HepG2 (cell line): ENCODE data around the gene GYPC. TPM values are rescaled to one million over a fixed set of nuclear protein-coding genes. Genes with fewer than 3 reads are reported as not detected.

ENCODE experiments used
- ATAC-seq: fragments of 200-7000 bp; cut with Tn5 transposase; 3 replicates; pipeline ENCODE4 v1.9.1; 2020; ENCODE audit warnings: mild to moderate bottlenecking, moderate library complexity
- BruUV-seq: library from RNA; stranded (reverse); fragments of 400-500 nt; replicated peaks from 2 replicates; lab custom pipeline; 2021; lab: Mats Ljungman, UMichigan
- CTCF ChIA-PET: fragments of 300-600 bp; formaldehyde crosslinking; extraction: SDS; loops from one replicate; lab custom pipeline; 2021; ENCODE audit warnings: low total read pairs, inconsistent platforms, low intra/inter-chr PET ratio; lab: Yijun Ruan, JAX
- POLR2A ChIA-PET: fragments of 350-600 bp; sonication (Branson Sonifier 250); formaldehyde crosslinking; loops from one replicate; lab custom pipeline; 2020; ENCODE audit warnings: antibody characterized with exemption, inconsistent platforms; lab: Yijun Ruan, JAX
- DNase-seq: peaks from one replicate; pipeline ENCODE4 v3.0.0-alpha.2; 2015; ENCODE audit warnings: low spot score
- FAIRE-seq: peaks from 3 replicates; lab custom pipeline; 2011; peaks lifted over from hg19 to GRCh38; lab: Jason Lieb, UNC
- H2AFZ ChIP-seq: one replicate; pipeline ENCODE4 v1.6.1; 2011; ENCODE audit warnings: low read length, inconsistent platforms
- H3K27ac ChIP-seq: fragments of 300-600 bp; 3 replicates; pipeline ENCODE4 v1.8.0; 2011; ENCODE audit warnings: mixed run types, mild to moderate bottlenecking, mixed read lengths, low read length, inconsistent platforms; ENCODE audit not compliant: insufficient read depth; ENCODE audit errors: extremely low read length
- H3K27me3 ChIP-seq, 2 experiments: fragments of 200-600 bp in 1 of 2; 2 replicates in 1 of 2; 3 replicates in 1 of 2; pipeline versions ENCODE4 v1.6.0 to v1.8.0; 2011; ENCODE audit warnings: low read length in 2 of 2, mild to moderate bottlenecking in 2 of 2, moderate library complexity in 2 of 2, inconsistent platforms in 1 of 2; ENCODE audit not compliant: insufficient read depth in 2 of 2, control insufficient read depth in 1 of 2
- H3K36me3 ChIP-seq, 2 experiments: fragments of 200-600 bp in 1 of 2; replicated peaks in 1 of 2; 2 replicates in 1 of 2; 3 replicates in 1 of 2; pipeline versions ENCODE4 v1.5.1 to v1.8.0; 2011; ENCODE audit warnings: low read length in 2 of 2, inconsistent platforms in 1 of 2; ENCODE audit not compliant: insufficient read depth in 2 of 2, control insufficient read depth in 1 of 2
- H3K4me1 ChIP-seq: 2 replicates; pipeline ENCODE4 v1.5.1; 2012; ENCODE audit warnings: low read length, inconsistent platforms; ENCODE audit not compliant: insufficient read depth
- H3K4me2 ChIP-seq: 2 replicates; pipeline ENCODE4 v1.6.0; 2011; ENCODE audit warnings: low read depth, low read length, inconsistent platforms
- H3K4me3 ChIP-seq, 3 experiments: fragments of 200-600 bp in 1 of 3; sonication (generic), shearing (Covaris generic) in 1 of 3; replicated peaks in 1 of 3; 2 replicates each; pipeline ENCODE4 v1.5.1; 2011 to 2016; ENCODE audit warnings: low read length in 3 of 3, inconsistent platforms in 2 of 3, low read depth in 2 of 3, mild to moderate bottlenecking in 2 of 3, control low read depth in 1 of 3, mixed read lengths in 1 of 3; ENCODE audit not compliant: insufficient read depth in 1 of 3
- H3K79me2 ChIP-seq: one replicate; pipeline ENCODE4 v1.6.1; 2011; ENCODE audit warnings: low read length, inconsistent platforms; ENCODE audit not compliant: insufficient read depth
- H3K9ac ChIP-seq: 2 replicates; pipeline ENCODE4 v1.6.0; 2011; ENCODE audit warnings: mild to moderate bottlenecking, low read depth, low read length, inconsistent platforms; ENCODE audit not compliant: insufficient read depth
- H3K9me3 ChIP-seq: 2 replicates; pipeline ENCODE4 v1.5.1; 2012; ENCODE audit warnings: mild to moderate bottlenecking, low read length
- H4K20me1 ChIP-seq: 2 replicates; pipeline ENCODE4 v1.6.0; 2011; ENCODE audit warnings: inconsistent platforms, mild to moderate bottlenecking, low read length, moderate library complexity; ENCODE audit not compliant: insufficient read depth
- ATF3 ChIP-seq: sonication (generic); formaldehyde crosslinking; IDR thresholded peaks from 2 replicates; pipeline ENCODE4 v1.4.0; 2020; ENCODE audit warnings: missing genetic modification reagents
- ETV5 ChIP-seq: IDR thresholded peaks from 2 replicates; pipeline ENCODE4 v1.6.1; 2018; ENCODE audit warnings: missing biosample characterization, missing genetic modification reagents, inconsistent platforms, borderline replicate concordance
- FOXJ3 ChIP-seq: sonication (generic); formaldehyde crosslinking; IDR thresholded peaks from 2 replicates; pipeline ENCODE4 v1.4.0; 2020; ENCODE audit warnings: missing genetic modification reagents, mild to moderate bottlenecking, borderline replicate concordance
- IRX3 ChIP-seq: sonication (generic); formaldehyde crosslinking; IDR thresholded peaks from 2 replicates; pipeline ENCODE4 v1.8.1; 2023; ENCODE audit warnings: mild to moderate bottlenecking, low read depth, missing genetic modification reagents, borderline replicate concordance
- MBNL3 ChIP-seq: fragments of 250-450 bp; sonication (Bioruptor Pico); conservative IDR thresholded peaks from 2 replicates; pipeline ENCODE4 v1.8.0; 2022; ENCODE audit warnings: mild to moderate bottlenecking, inconsistent platforms
- NR2F2 ChIP-seq: IDR thresholded peaks from 2 replicates; pipeline ENCODE4 v1.6.1; 2012; ENCODE audit warnings: low read depth, inconsistent platforms, borderline replicate concordance
- ZNF235 ChIP-seq: sonication (generic); formaldehyde crosslinking; IDR thresholded peaks from 2 replicates; pipeline ENCODE4 v1.8.1; 2023; ENCODE audit warnings: mild to moderate bottlenecking, missing genetic modification reagents, borderline replicate concordance
- ZNF646 ChIP-seq: sonication (generic); formaldehyde crosslinking; IDR thresholded peaks from 2 replicates; pipeline ENCODE4 v1.9.0; 2021; ENCODE audit warnings: mild to moderate bottlenecking, missing genetic modification reagents
- ZNF75D ChIP-seq: sonication (generic); formaldehyde crosslinking; IDR thresholded peaks from 2 replicates; pipeline ENCODE4 v1.8.1; 2023; ENCODE audit warnings: missing genetic modification reagents, mild to moderate bottlenecking, borderline replicate concordance
- ZNF761 ChIP-seq: sonication (generic); formaldehyde crosslinking; conservative IDR thresholded peaks from 2 replicates; pipeline ENCODE4 v1.4.0; 2020; ENCODE audit warnings: mild to moderate bottlenecking, missing genetic modification reagents
- WGBS: methylation state at CpG from one replicate; pipeline ENCODE4 v1.1.6; 2017; ENCODE audit warnings: low lambda C conversion rate; 5-methylcytosine and 5-hydroxymethylcytosine counted together
- in situ Hi-C: cut with HindIII; loops from 2 replicates; pipeline ENCODE4 v1.10.0; 2017; ENCODE audit warnings: low pct_unique_long_range_greater_than_20kb; ENCODE audit not compliant: extremely low pct_ligation_motif_present
- intact Hi-C: fragments of 100-400 bp; cut with micrococcal nuclease; formaldehyde crosslinking; loops from one replicate; pipeline ENCODE4 v1.10.0; 2022; ENCODE audit not compliant: unreplicated experiment
- polyA plus RNA-seq, 8 experiments: library from polyadenylated mRNA; depleted of rRNA in 3 of 8; stranded (reverse) in 7 of 8; unstranded in 1 of 8; fragments of >200 nt; fragmentation: Illumina TruSeq in 4 of 8; extraction: Trizol in 4 of 8; gene quantifications; 2 replicates each; pipeline versions ENCODE4 v1.2.1 to v1.2.3, GENCODE V29; 2011 to 2016; ENCODE audit warnings: low read depth in 4 of 8, missing spikeins in 1 of 8, mixed read lengths in 1 of 8; ENCODE audit not compliant: insufficient read depth in 1 of 8
- total RNA-seq, 5 experiments: library from RNA; depleted of rRNA; stranded (reverse); fragments of >200 nt; fragmentation: Illumina TruSeq; extraction: Trizol; gene quantifications; 2 replicates each; pipeline ENCODE4 v1.2.3, GENCODE V29; 2016; ENCODE audit warnings: low read depth in 1 of 5

The GYPC gene
- total and polyA plus RNA-seq, 2 of the 13 experiments (the other 11 are each of a cell fraction or from before 2014, with no cell fraction given) = not detected

GRCh38 chr2:126698376-126698775, 42.4 kb downstream of the GYPC start:
- POLR2A ChIA-PET = no interaction called here
- H3K27ac ChIP-seq = no peak overlapping the region
- 7% methylated on average over 2 of the region's 2 CpGs for WGBS
- 0 out of 2 replicates have a peak, but pooled peaks cover 2% of the 10 kb centered on the region for H3K9me3 ChIP-seq
- no peak for ATAC-seq
- in situ Hi-C loops (no loop called here), intact Hi-C loops (no loop called here)
- CTCF ChIA-PET = no interaction called here
- H2AFZ ChIP-seq = no peak overlapping the region
- no peaks in the 10 kb centered on the region for H3K4me1 ChIP-seq
- H3K4me3 ChIP-seq = no peak overlapping the region
- no peak for FAIRE-seq
- BruUV-seq = no TSS peak
- no peak overlapping the region for H3K4me2 ChIP-seq
- H3K27me3 ChIP-seq = no peaks in the 10 kb centered on the region; a peak in 2 of 5 replicates
- TF ChIP-seq ZNF75D (CRISPR knock-in tag) (no peak), ZNF761 (CRISPR knock-in tag) (no peak), ATF3 (CRISPR knock-in tag) (no peak), ZNF235 (CRISPR knock-in tag) (no peak), ZNF646 (CRISPR knock-in tag) (no peak), IRX3 (CRISPR knock-in tag) (no peak), MBNL3 (CRISPR knock-in tag) (no peak), NR2F2 (no peak), ETV5 (CRISPR knock-in tag) (no peak), FOXJ3 (CRISPR knock-in tag) (no peak)
- no peaks in the 10 kb centered on the region for H3K79me2 ChIP-seq
- no peak for DNase-seq
- no peaks in the 10 kb centered on the region for H3K36me3 ChIP-seq
- H4K20me1 ChIP-seq = no peaks in the 10 kb centered on the region
- H3K9ac ChIP-seq = no peak overlapping the region
